Muscle of leg (tissue), 11 donors: Measurements from ENCODE around the gene MIA. TPM values are rescaled to one million over a fixed set of nuclear protein-coding genes. Genes with fewer than 3 reads are reported as not detected.
"Not testable (repeated sequence)": the region's sequence is repeated elsewhere in the genome, so short reads cannot be mapped to it uniquely, and the experiment has no call there.

ENCODE experiments used
- DNase-seq: peaks from one replicate; pipeline ENCODE4 v3.0.0; 2013
- H3K27ac ChIP-seq: one replicate; pipeline ENCODE4 v1.5.1; 2013; ENCODE audit warnings: mild to moderate bottlenecking, low read length, control low read depth
- H3K27me3 ChIP-seq: one replicate; pipeline ENCODE4 v1.6.1; 2013; ENCODE audit warnings: low read length; ENCODE audit not compliant: control insufficient read depth, insufficient read depth
- H3K36me3 ChIP-seq: one replicate; pipeline ENCODE4 v1.6.1; 2013; ENCODE audit warnings: low read length; ENCODE audit not compliant: control insufficient read depth, insufficient read depth
- H3K4me1 ChIP-seq: one replicate; pipeline ENCODE4 v1.6.1; 2013; ENCODE audit warnings: low read length; ENCODE audit not compliant: control insufficient read depth, insufficient read depth
- H3K4me3 ChIP-seq: one replicate; pipeline ENCODE4 v1.5.1; 2013; ENCODE audit warnings: low read length, control low read depth
- H3K9me3 ChIP-seq: replicated peaks from 2 replicates; pipeline ENCODE4 v1.6.1; 2013; ENCODE audit warnings: low read depth, low read length; ENCODE audit not compliant: control insufficient read depth
- WGBS: methylation state at CpG from one replicate; pipeline ENCODE4 v1.1.5; 2013; ENCODE audit warnings: missing lambda C conversion rate; ENCODE audit not compliant: insufficient coverage; 5-methylcytosine and 5-hydroxymethylcytosine counted together
- polyA plus RNA-seq, 8 donors: library from polyadenylated mRNA; unstranded; fragments of 120-200 nt; gene quantifications; one replicate each; pipeline versions ENCODE4 v1.2.1 to v1.2.3, GENCODE V29; 2013; ENCODE audit warnings: inconsistent platforms in 1 of 8, low replicate concordance in 1 of 8; ENCODE audit not compliant: insufficient read length in 8 of 8, insufficient read depth in 1 of 8
- total RNA-seq: library from RNA; stranded (reverse); fragments of 120-200 nt; gene quantifications from one replicate; pipeline ENCODE4 v1.2.4, GENCODE V29; 2013

Gene MIA
- total and polyA plus RNA-seq, 9 donors, result 0.67 to 5.9 (median 3.1) TPM; not detected in 1

- Histone ChIP-seq H3K36me3 (peaks cover 78% of the 10 kb centered on the region), H3K27ac (no peak overlapping the region), H3K4me1 (no peaks in the 10 kb centered on the region), H3K4me3 (no peak overlapping the region), H3K9me3 (no peaks in the 10 kb centered on the region), H3K27me3 (no peaks in the 10 kb centered on the region)
- DNase-seq, result no peak
- WGBS, result 90% methylated on average over 15 of the region's 17 CpGs
Observed at GRCh38 chr19:40762754-40763470, 12.4 kb upstream of the MIA start.

- Histone ChIP-seq H3K4me3 (no peak overlapping the region), H3K27me3 (no peaks in the 10 kb centered on the region), H3K36me3 (peaks cover 74% of the 10 kb centered on the region), H3K4me1 (no peaks in the 10 kb centered on the region), H3K27ac (no peak overlapping the region), H3K9me3 (no peaks in the 10 kb centered on the region)
- DNase-seq, result no peak
- 94% methylated on average over 3 of the region's 7 CpGs for WGBS
Observed at GRCh38 chr19:40763526-40763925, 11.8 kb upstream of the MIA start.

GRCh38 chr19:40763963-40764362 is 11.4 kb upstream of the MIA start:
- Histone ChIP-seq H3K4me3 (no peak overlapping the region), H3K9me3 (no peaks in the 10 kb centered on the region), H3K36me3 (peaks cover 73% of the 10 kb centered on the region), H3K4me1 (no peaks in the 10 kb centered on the region), H3K27me3 (no peaks in the 10 kb centered on the region), H3K27ac (no peak overlapping the region)
- WGBS, result 94% methylated on average over 7 of the region's 10 CpGs
- no peak for DNase-seq

- not testable (repeated sequence) for H3K4me3 ChIP-seq, H3K27ac ChIP-seq, DNase-seq, H3K27me3 ChIP-seq, H3K9me3 ChIP-seq, H3K4me1 ChIP-seq
- peaks cover 49% of the 10 kb centered on the region for H3K36me3 ChIP-seq
- whole genome bisulfite sequencing, result 98% methylated on average over 8 of the region's 13 CpGs
Observed at GRCh38 chr19:40766385-40766784, 8.9 kb upstream of the MIA start.

GRCh38 chr19:40768869-40769268 is 6.5 kb upstream of the MIA start:
- Histone ChIP-seq H3K27ac (no peak overlapping the region), H3K36me3 (peaks cover 24% of the 10 kb centered on the region), H3K27me3 (no peaks in the 10 kb centered on the region), H3K4me1 (no peaks in the 10 kb centered on the region), H3K4me3 (no peak overlapping the region), H3K9me3 (no peaks in the 10 kb centered on the region)
- no peak for DNase-seq
- 67% methylated on average over 2 of the region's 5 CpGs for WGBS

- H3K36me3 ChIP-seq, H3K27me3 ChIP-seq, DNase-seq, H3K9me3 ChIP-seq, H3K27ac ChIP-seq, H3K4me1 ChIP-seq, H3K4me3 ChIP-seq: not testable (repeated sequence)
- WGBS, result 87% methylated on average over 8 of the region's 10 CpGs
Observed at GRCh38 chr19:40771101-40771862, 4.0 kb upstream of the MIA start.

- 96% methylated on average over 5 of the region's 10 CpGs for WGBS
Observed at GRCh38 chr19:40775632-40776022, 306 bp downstream of the MIA start.

GRCh38 chr19:40776364-40776763 is 1.0 kb downstream of the MIA start:
- H3K4me1 ChIP-seq, result peaks cover 15% of the 10 kb centered on the region
- 100% methylated on average over 2 of the region's 7 CpGs for WGBS
- H3K9me3 ChIP-seq, result no peaks in the 10 kb centered on the region
- H3K36me3 ChIP-seq, result peaks cover 6% of the 10 kb centered on the region
- DNase-seq, result no peak
- no peaks in the 10 kb centered on the region for H3K27me3 ChIP-seq
- no peak overlapping the region for H3K4me3 ChIP-seq
- H3K27ac ChIP-seq, result peak overlapping the region; percentile 100

More at GRCh38 chr19:40775632-40776022, 306 bp downstream of the MIA start:
- peaks cover 6% of the 10 kb centered on the region for H3K36me3 ChIP-seq
- no peak overlapping the region for H3K4me3 ChIP-seq
- DNase-seq, result no peak
- H3K27me3 ChIP-seq, result no peaks in the 10 kb centered on the region
- H3K9me3 ChIP-seq, result no peaks in the 10 kb centered on the region
- H3K27ac ChIP-seq, result no peak overlapping the region
- H3K4me1 ChIP-seq, result peaks cover 15% of the 10 kb centered on the region

- peak; percentile 98 for DNase-seq
- H3K36me3 ChIP-seq, result peaks cover 8% of the 10 kb centered on the region
- no peaks in the 10 kb centered on the region for H3K9me3 ChIP-seq
- peaks cover 15% of the 10 kb centered on the region for H3K4me1 ChIP-seq
- H3K27ac ChIP-seq, result peak overlapping the region; percentile 100
- 20% methylated on average over 7 of the region's 13 CpGs for WGBS
- H3K4me3 ChIP-seq, result peak overlapping the region; percentile 60
- H3K27me3 ChIP-seq, result no peaks in the 10 kb centered on the region
Observed at GRCh38 chr19:40776932-40777644, 1.8 kb downstream of the MIA start.

GRCh38 chr19:40777645-40777936 is 2.3 kb downstream of the MIA start:
- Histone ChIP-seq H3K4me3 (peak overlapping the region; percentile 60), H3K9me3 (no peaks in the 10 kb centered on the region), H3K27ac (peak overlapping the region; percentile 100), H3K27me3 (no peaks in the 10 kb centered on the region), H3K36me3 (peaks cover 11% of the 10 kb centered on the region), H3K4me1 (peaks cover 15% of the 10 kb centered on the region)
- DNase-seq, result no peak
- 0% methylated on average over 6 of the region's 10 CpGs for WGBS
